CD4-positive, alpha-beta T cell (primary cell): ENCODE results near the gene HDAC7. TPM values are rescaled to one million over a fixed set of nuclear protein-coding genes. Genes with fewer than 3 reads are reported as not detected.

Experiments used
- ATAC-seq: fragments of 200-7000 bp; cut with Tn5 transposase; one replicate; pipeline ENCODE4 v1.10.0; 2022; ENCODE audit warnings: mild to moderate bottlenecking; ENCODE audit not compliant: poor library complexity
- CTCF ChIA-PET: fragments of 350-600 bp; sonication (Branson Sonifier 250); formaldehyde crosslinking; loops from one replicate; lab custom pipeline; 2021; ENCODE audit warnings: antibody characterized with exemption, inconsistent platforms; lab: Charles Lee
- POLR2A ChIA-PET: fragments of 350-600 bp; sonication (Branson Sonifier 250); formaldehyde crosslinking; loops from one replicate; lab custom pipeline; 2021; ENCODE audit warnings: antibody characterized with exemption, inconsistent platforms; lab: Charles Lee
- DNase-seq, 14 experiments: peaks; one replicate each; pipeline ENCODE4 v3.0.0-alpha.2; 2013 to 2020; ENCODE audit warnings: mixed read lengths in 2 of 14
- H3K27ac ChIP-seq, 2 donors: one replicate each; pipeline versions ENCODE4 v1.5.1 to v1.7.0; 2013; ENCODE audit warnings: low read length in 2 of 2, low read depth in 1 of 2, mild to moderate bottlenecking in 1 of 2
- H3K27me3 ChIP-seq, 2 experiments: 1 replicate in 1 of 2; 2 replicates in 1 of 2; pipeline versions ENCODE4 v1.6.1 to v1.7.0; 2013; ENCODE audit warnings: low read length in 2 of 2, control low read depth in 1 of 2, mild to moderate bottlenecking in 1 of 2, moderate library complexity in 1 of 2; ENCODE audit not compliant: insufficient read depth in 2 of 2, control insufficient read depth in 1 of 2
- H3K36me3 ChIP-seq: one replicate; pipeline ENCODE4 v1.6.1; 2013; ENCODE audit warnings: low read length, control low read depth; ENCODE audit not compliant: insufficient read depth
- H3K4me1 ChIP-seq: one replicate; pipeline ENCODE4 v1.6.1; 2013; ENCODE audit warnings: low read length, control low read depth; ENCODE audit not compliant: insufficient read depth
- H3K4me3 ChIP-seq: one replicate; pipeline ENCODE4 v1.5.1; 2013; ENCODE audit warnings: mild to moderate bottlenecking, low read length, moderate library complexity
- H3K9me3 ChIP-seq, 2 experiments: 1 replicate in 1 of 2; 2 replicates in 1 of 2; pipeline versions ENCODE4 v1.6.1 to v1.7.0; 2013; ENCODE audit warnings: low read length in 2 of 2, mild to moderate bottlenecking in 2 of 2, control low read depth in 1 of 2, moderate library complexity in 1 of 2; ENCODE audit not compliant: control insufficient read depth in 1 of 2, insufficient read depth in 1 of 2
- H3K27ac Mint-ChIP-seq: one replicate; pipeline ENCODE4 v1.8.0; 2020; ENCODE audit warnings: mixed read lengths
- H3K27me3 Mint-ChIP-seq: one replicate; pipeline ENCODE4 v1.8.0; 2021; ENCODE audit warnings: mixed read lengths
- H3K36me3 Mint-ChIP-seq: one replicate; pipeline ENCODE4 v1.8.0; 2021; ENCODE audit warnings: low read depth, mixed read lengths
- H3K4me1 Mint-ChIP-seq: one replicate; pipeline ENCODE4 v1.8.0; 2021; ENCODE audit warnings: low read depth, mixed read lengths
- H3K4me3 Mint-ChIP-seq: one replicate; pipeline ENCODE4 v1.8.0; 2020; ENCODE audit warnings: mild to moderate bottlenecking, mixed read lengths
- H3K9me3 Mint-ChIP-seq: one replicate; pipeline ENCODE4 v1.8.0; 2020; ENCODE audit warnings: mixed read lengths
- intact Hi-C, 2 experiments: fragments of 100-400 bp; cut with DNase I in 1 of 2; cut with micrococcal nuclease in 1 of 2; formaldehyde crosslinking; loops; one replicate each; pipeline versions ENCODE4 v1.15.1 to v1.9.0; 2023 to 2025; cut with DNase I, micrococcal nuclease
- total RNA-seq, 174 experiments: library from RNA in 2 of 174; stranded (reverse) in 2 of 174; gene quantifications; one replicate each; pipeline ENCODE4 v1.2.3 and lab custom pipeline; 2021 to 2026
- TF ChIP-seq, protein P1 (sequence below): fragments of 200-600 bp; IDR thresholded peaks from one replicate; pipeline ENCODE4 v1.8.0; 2022; ENCODE audit warnings: antibody characterized with exemption, mild to moderate bottlenecking

Gene HDAC7
- total RNA-seq, 2 experiments from 2014 or later: 116 to 122 TPM

DNA sequence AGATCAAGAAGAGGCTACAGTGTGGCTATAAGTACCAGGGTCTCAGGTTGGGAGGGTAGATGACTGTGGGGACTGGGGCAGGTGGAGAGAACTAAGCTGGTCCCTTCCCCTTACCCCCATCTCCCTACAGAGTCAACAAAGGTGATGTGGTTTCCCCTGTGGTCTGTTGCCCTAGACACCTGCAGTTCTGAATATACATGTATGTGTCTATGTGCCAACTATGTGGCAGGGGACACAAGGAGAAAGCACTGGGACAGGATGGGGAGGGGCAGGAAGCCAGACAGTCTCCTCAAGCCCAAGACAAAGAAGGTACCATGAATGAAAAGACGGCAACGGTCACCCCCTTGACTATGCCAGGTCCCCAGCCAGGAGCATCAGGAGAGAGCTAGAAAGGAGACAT, 4.5 kb upstream of the HDAC7 start:
- peak in 11 of 14 experiments; percentile 32 to 82 (median 52) for DNase-seq
- Histone ChIP-seq H3K9me3 (no peaks in the 10 kb centered on the region), H3K4me3 (no peak overlapping the region), H3K27me3 (no peaks in the 10 kb centered on the region), H3K36me3 (no peaks in the 10 kb centered on the region), H3K27ac (peak overlapping the region; percentile 70 to 71), H3K4me1 (peaks cover 81% of the 10 kb centered on the region)
- intact Hi-C loops: loop anchor here (2.0 to 10.0 kb wide), 2 partner anchors 15 to 1609 kb away; no protein-coding TSS in a partner anchor
- ChIA-PET CTCF (interaction anchor here (0.9 to 1.7 kb wide), 4 partner anchors 9 to 15 kb away, joined by 3 to 6 read pairs (median 4); no protein-coding TSS in a partner anchor), POLR2A (interaction anchor here (0.7 to 16.4 kb wide), 7 partner anchors 9 to 375 kb away, joined by 3 to 274 read pairs (median 5); no protein-coding TSS in a partner anchor)
- TF ChIP-seq, protein P1, sequence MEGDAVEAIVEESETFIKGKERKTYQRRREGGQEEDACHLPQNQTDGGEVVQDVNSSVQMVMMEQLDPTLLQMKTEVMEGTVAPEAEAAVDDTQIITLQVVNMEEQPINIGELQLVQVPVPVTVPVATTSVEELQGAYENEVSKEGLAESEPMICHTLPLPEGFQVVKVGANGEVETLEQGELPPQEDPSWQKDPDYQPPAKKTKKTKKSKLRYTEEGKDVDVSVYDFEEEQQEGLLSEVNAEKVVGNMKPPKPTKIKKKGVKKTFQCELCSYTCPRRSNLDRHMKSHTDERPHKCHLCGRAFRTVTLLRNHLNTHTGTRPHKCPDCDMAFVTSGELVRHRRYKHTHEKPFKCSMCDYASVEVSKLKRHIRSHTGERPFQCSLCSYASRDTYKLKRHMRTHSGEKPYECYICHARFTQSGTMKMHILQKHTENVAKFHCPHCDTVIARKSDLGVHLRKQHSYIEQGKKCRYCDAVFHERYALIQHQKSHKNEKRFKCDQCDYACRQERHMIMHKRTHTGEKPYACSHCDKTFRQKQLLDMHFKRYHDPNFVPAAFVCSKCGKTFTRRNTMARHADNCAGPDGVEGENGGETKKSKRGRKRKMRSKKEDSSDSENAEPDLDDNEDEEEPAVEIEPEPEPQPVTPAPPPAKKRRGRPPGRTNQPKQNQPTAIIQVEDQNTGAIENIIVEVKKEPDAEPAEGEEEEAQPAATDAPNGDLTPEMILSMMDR: no peak
- Mint-ChIP-seq H3K36me3 (no peaks in the 10 kb centered on the region), H3K27ac (peak overlapping the region; percentile 89), H3K4me1 (peaks cover 88% of the 10 kb centered on the region), H3K4me3 (peak overlapping the region; percentile 75), H3K9me3 (no peaks in the 10 kb centered on the region), H3K27me3 (no peaks in the 10 kb centered on the region)
- peak; percentile 54 for ATAC-seq

DNA sequence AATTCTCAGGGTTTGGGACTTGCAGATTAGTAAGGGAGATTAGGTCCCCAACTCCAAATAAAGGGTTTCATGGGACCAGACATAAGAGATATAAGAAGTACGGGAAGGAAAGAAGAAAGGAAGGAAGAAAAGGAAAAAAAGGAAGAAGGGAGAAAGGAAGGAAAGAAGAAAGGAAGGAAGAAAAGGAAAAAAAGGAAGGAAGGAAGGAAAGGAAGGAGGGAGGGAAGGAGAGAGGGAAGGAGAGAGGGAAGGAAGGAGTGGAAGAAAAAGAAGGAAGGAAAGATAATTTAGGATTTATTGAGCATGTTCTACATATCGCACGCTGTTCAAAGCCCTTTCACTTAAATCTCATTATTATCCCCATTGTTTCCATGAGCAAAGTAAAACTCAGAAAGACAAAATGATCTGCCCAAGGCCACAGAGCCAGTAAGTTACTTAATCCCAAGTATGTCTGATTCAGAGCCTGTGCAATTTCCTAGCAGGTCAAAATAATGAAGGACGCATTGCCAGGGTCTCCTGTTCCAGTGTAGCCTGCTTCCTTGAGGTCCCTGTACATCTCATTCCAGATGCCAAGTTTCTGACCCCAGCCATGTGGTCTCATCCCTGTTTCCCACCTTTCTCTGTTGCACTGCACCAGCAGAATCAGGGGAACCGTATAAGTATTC, 3.9 kb upstream of the HDAC7 start:
- ChIA-PET POLR2A (interaction anchor here (1.0 to 16.4 kb wide), 6 partner anchors 10 to 15 kb away, joined by 3 to 274 read pairs (median 64); no protein-coding TSS in a partner anchor), CTCF (interaction anchor here (1.6 to 2.0 kb wide), 2 partner anchors 10 to 15 kb away, joined by 6 read pairs; no protein-coding TSS in a partner anchor)
- no peaks in the 10 kb centered on the region for H3K9me3 ChIP-seq
- Mint-ChIP-seq H3K36me3 (peaks cover 2% of the 10 kb centered on the region), H3K9me3 (no peaks in the 10 kb centered on the region), H3K4me3 (peak overlapping the region; percentile 76), H3K4me1 (peaks cover 84% of the 10 kb centered on the region), H3K27ac (peak overlapping the region; percentile 89), H3K27me3 (no peaks in the 10 kb centered on the region)
- peaks cover 81% of the 10 kb centered on the region for H3K4me1 ChIP-seq
- no peaks in the 10 kb centered on the region for H3K36me3 ChIP-seq
- TF ChIP-seq, protein P1: no peak
- peak overlapping the region; percentile 70 to 71 for H3K27ac ChIP-seq
- H3K27me3 ChIP-seq: no peaks in the 10 kb centered on the region
- ATAC-seq (no peak), DNase-seq (no peak)
- intact Hi-C loops: loop anchor here (2.0 to 10.0 kb wide), 2 partner anchors 15 to 1609 kb away; no protein-coding TSS in a partner anchor
- H3K4me3 ChIP-seq: no peak overlapping the region

DNA sequence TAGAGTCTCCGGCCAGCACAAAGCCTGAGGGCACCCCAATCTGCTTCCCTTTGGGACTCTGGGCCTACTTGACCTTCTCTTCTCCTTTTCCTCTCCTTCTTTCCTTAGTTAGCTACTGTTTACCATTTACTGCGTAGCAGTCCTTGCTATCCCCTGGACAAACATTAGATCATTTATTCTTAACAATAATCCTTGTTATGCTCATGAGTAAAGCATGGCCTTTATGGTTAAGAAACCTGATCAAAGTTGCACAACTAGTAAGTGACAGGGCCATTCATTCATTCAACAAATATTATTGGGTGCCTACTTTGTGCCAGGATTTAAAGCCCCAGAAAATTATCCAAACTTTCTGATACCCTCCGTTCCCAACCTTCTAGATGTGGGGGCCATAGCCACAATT, 3.2 kb upstream of the HDAC7 start:
- ATAC-seq (no peak), DNase-seq (no peak)
- CTCF ChIA-PET: interaction anchor here (0.8 to 2.0 kb wide), 5 partner anchors 9 to 15 kb away, joined by 3 to 6 read pairs (median 4); no protein-coding TSS in a partner anchor
- Mint-ChIP-seq H3K36me3 (peaks cover 8% of the 10 kb centered on the region), H3K27me3 (no peaks in the 10 kb centered on the region), H3K9me3 (no peaks in the 10 kb centered on the region), H3K27ac (peak overlapping the region; percentile 89), H3K4me3 (peak overlapping the region; percentile 76), H3K4me1 (peaks cover 84% of the 10 kb centered on the region)
- Histone ChIP-seq H3K4me3 (no peak overlapping the region), H3K9me3 (no peaks in the 10 kb centered on the region), H3K27me3 (no peaks in the 10 kb centered on the region), H3K27ac (peak overlapping the region; percentile 44 to 70), H3K36me3 (no peaks in the 10 kb centered on the region), H3K4me1 (peaks cover 81% of the 10 kb centered on the region)
- TF ChIP-seq, protein P1: no peak
- POLR2A ChIA-PET: interaction anchor here (1.0 to 7.3 kb wide), 3 partner anchors 9 to 15 kb away, joined by 3 to 183 read pairs (median 110); no protein-coding TSS in a partner anchor
- intact Hi-C loops: loop anchor here in 1 of 2 experiments (10.0 kb wide), 1 partner anchor 1608 kb away; no protein-coding TSS in a partner anchor
